ENCODE data around the gene FBXO45.
"Not testable (repeated sequence)": the region's sequence is repeated elsewhere in the genome, so short reads cannot be mapped to it uniquely, and the experiment has no call there.

The FBXO45 gene, protein sequence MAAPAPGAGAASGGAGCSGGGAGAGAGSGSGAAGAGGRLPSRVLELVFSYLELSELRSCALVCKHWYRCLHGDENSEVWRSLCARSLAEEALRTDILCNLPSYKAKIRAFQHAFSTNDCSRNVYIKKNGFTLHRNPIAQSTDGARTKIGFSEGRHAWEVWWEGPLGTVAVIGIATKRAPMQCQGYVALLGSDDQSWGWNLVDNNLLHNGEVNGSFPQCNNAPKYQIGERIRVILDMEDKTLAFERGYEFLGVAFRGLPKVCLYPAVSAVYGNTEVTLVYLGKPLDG

DNA sequence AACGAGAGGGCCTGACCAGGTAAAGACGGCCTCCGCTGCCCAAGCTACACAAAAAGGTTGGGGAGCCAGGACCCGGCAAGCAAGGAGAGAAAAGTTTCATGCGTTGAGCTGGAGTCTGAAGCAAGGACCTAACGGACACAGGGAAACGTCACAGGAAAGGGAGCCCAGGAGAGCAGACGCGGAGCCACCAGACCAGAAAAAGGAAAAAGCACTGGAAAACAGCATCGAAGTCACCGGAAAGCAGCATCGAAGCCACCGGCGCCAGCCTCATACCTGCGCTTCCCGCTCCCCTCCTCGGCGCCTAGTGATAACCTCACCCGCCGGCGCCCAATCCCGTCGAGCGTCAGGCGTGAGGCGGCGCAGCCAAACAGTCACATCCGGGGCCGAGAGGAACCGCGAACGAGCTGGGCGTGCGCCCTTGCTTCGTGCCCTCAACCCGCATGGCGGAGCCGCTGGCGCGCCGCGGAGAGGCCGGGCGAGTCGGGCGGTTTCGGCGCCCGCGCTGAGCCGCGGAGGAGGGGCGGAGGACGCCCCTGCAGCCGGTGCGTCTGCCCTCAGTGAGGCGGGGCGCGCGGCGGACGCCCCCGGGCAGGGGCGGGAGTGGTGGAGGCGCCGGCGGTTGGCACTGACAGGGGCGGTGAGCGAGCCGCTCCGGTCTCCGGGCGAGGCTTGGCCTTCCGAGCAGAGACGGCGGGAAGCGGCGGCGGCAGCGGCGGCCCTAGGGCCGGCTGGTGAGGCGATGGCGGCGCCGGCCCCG lies at the start of gene FBXO45, which contains the start of gene WDR53:
TSS of gene FBXO45 (plus strand) at position 415 of the 757 bp plus-strand sequence. CDS start at position 740, 325 bp downstream.
TSS of gene WDR53 (minus strand) at position 309 of the 757 bp plus-strand sequence. CDS start 7,079 bp downstream, outside the sequence.
- DNase-seq: peak; percentile 98

DNA sequence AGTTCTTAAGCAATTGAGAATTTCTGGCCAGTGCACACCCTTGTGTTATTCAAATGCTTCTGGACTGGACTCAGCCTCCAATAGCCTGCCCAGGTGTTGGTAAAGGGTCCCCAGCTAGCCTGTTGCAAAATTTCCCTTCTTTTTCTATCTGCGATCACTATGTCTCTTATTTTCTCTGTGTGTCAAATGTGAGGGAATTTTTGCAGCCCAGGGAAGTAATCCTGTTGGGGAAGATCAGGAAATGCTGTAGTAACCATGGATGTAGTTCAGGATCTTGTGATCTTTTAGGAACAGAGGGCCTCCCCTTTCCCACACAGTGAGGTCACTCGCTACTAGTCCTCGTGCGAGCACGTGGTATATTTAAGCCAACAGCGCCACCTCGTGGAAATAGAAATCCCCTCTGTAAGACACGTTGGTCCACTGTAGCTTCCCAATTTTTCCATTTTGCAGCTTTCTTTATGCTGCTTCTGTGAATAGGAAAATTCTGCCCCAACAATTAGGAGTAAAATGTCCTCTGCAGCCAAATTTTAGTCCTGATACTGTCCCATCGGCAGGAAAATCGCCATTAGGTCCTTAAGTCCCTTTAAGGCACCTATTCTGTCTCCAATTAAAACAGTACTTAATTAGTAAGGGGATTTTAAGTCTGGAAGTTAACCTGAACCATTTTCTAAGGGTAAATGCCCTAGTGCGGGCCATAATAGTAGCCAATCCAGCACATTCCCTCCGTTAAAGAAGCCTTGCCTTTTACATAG lies 49.3 kb upstream of the FBXO45 start:
- DNase-seq: peak; percentile 70

DNA sequence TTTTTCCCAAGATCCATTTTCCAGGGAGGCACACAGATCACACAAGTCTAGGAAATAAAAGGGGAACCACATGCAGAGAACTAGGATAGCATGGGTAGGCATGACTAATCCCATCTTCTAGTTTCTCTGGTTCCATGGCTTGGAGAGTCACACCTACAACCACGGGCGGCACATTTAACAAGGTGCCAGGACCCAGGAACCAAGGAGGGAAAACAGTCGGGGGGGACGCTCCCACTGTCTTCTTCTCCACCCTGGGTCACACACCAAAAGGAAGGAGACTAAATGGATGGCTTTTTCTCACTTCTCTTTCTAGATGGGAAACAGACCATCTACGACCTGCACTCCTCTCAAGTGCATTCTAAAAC lies 48.8 kb upstream of the FBXO45 start:
- DNase-seq: no peak

DNA sequence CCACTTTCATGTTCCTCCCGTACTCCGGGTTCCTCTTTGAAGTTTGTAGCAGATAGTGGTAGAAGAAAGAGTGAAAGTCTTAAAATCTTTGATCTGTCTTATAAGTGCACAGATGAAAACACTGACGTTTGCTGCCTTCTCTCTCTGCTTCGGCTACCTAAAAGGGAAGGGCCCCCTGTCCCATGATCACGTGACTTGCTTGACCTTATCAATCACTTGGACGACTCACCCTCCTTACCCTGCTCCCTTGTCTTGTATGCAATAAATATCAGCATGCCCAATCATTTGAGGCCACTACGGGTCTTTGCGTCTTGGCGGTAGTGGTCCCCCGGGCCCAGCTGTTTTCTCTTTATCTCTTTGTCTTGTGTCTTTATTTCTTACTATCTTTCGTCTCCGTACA lies 47.2 kb upstream of the FBXO45 start:
- not testable (repeated sequence) for DNase-seq

DNA sequence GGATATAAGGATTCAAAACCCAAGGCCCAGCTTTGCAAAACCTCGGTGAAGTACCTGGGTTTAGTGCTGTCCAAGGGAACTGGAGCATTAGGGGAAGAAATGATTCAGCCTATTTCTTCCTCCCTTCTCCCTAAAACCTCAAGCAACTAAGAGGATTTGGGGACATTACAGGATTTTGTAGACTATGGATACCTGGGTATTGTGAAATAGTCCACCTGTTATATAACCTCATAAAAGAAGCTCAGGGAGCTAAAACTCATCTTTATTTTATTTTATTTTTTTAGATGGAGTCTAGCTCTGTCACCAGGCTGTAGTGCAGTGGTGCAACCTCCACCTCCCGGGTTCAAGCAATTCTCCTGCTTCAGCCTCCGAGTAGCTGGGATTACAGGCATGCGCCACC lies 44.6 kb upstream of the FBXO45 start:
- no peak for DNase-seq

DNA sequence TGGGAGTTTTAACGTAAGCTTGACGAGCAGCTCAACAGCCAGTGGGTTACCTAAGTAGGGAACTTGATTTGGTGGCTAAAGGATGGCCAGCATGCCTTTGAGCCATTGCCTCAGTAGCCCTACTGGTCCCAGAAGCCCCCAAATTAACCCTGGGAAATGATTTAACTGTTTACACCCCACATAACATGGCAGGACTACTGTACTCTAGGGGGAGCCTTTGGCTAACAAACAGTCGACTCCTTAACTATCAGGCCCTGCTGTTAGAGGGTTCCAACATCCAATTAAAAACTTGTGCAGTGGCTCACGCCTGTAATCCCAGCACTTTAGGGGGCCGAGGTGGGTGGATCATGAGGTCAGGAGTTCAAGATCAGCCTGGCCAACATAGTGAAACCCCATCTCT lies 43.9 kb upstream of the FBXO45 start:
- DNase-seq: no peak

DNA sequence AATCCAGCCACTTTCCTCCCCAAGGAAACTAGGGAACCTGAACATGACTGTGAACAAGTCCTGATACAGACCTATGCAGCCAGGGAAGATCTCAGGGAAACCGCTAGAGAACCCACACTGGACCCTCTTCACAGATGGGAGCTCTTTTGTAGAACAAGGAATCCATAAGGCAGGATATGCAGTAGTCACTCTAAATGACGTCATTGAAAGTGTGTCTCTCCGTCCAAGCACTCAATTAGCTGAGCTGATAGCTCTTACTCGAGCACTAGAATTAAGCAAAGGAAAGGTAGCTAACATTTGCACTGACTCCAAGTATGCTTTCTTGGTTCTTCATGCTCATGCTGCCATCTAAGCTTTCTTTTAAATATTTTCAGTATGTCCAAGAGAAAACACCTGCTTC lies 43.3 kb upstream of the FBXO45 start:
- no peak for DNase-seq

DNA sequence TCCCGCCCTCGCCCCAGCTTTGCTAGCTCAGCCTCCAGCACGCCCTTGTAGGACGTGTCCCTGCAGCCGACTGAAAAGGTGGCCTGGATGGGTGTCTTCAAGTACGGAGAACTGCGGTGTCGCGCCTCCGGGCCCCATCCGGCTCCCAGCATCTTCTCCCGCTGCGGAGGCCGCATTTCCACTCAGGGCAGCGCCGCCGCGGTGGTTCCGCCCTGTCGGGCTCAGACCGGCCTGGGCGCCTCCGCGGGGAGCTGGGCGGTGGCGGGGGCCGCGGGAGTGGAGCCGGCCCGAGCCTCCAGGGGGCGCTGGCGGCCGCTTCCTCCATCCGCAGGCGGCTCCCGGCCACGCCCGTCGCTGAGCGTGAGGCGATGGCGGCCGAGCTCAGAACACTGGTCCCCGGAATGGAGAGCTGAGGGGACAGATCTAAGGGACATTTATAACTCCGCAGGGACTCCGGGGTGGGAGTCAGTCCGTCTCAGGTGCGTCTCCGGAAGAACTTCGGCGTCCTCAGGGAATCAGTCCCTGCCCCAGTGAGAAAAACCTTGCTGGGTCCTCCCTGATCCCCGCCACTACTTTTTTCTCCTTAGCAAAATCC lies 39.7 kb upstream of the FBXO45 start:
- DNase-seq: peak; percentile 92

DNA sequence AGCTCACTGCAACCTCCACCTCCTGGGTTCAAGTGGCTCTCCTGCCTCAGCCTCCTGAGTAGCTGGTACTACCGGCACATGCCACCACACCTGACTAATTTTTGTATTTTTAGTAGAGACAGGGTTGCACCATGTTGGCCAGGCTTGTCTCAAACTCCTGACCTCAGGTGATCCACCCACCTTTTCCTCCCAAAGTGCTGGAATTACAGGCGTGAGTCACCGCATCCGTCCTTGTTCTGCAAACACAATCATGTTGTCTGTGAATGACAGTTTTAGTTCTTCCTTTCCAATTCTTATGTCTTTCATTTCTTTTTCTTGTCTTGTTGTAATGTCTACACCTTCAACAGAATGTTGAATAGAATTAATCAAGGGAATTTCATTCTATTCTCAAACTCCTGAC lies 37.0 kb upstream of the FBXO45 start:
- DNase-seq: no peak

DNA sequence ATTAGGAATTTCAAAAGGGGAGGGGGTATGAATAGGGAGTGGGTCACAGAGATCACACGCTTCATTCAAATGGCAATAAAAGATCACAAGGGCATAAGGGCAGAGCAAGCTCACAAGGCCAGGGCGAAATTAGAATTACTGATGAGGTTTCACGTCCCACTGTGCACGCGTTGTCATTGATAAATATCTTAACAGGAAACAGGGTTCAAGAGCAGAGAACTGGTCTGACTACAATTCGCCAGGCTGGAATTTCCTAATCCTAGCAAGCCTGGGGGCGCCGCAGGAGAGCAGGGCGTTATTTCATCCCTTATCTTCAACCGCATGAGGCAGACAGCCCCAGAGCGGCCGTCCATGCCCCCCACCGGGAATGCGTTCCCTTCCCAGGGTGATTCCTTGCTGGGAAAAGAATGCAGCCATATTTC lies 35.2 kb upstream of the FBXO45 start:
- DNase-seq: no peak

DNA sequence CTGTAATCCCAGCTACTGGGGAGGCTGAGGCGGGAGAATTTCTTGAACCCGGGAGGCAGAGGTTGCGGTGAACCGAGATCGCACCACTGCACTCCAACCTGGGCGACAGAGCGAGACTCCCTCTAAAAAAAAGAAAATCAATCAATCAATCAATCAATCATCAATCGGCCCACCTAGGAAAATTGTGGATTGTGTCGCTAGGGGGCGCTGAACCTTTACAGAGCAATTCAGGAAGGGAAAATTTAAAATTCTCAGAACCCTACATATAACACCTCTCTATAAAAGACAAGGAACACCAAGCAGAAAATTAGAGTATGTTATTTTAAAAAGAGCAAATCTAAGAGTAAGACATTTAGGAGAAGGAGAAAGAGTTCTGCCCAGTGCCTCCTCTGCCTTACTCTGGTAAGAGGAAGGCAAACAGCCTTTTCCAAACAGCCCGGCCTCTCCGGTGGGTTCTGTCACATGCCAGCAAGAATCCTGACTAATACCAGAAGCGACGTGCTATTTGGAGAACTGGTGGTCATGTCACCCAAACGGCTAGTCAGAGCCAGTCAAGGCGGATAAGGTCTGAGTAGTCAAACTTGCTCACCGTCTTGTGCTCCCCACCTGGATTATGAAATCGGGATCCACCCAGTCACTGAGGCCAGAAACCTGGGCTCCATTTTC lies 31.0 kb upstream of the FBXO45 start:
- DNase-seq: peak; percentile 69

DNA sequence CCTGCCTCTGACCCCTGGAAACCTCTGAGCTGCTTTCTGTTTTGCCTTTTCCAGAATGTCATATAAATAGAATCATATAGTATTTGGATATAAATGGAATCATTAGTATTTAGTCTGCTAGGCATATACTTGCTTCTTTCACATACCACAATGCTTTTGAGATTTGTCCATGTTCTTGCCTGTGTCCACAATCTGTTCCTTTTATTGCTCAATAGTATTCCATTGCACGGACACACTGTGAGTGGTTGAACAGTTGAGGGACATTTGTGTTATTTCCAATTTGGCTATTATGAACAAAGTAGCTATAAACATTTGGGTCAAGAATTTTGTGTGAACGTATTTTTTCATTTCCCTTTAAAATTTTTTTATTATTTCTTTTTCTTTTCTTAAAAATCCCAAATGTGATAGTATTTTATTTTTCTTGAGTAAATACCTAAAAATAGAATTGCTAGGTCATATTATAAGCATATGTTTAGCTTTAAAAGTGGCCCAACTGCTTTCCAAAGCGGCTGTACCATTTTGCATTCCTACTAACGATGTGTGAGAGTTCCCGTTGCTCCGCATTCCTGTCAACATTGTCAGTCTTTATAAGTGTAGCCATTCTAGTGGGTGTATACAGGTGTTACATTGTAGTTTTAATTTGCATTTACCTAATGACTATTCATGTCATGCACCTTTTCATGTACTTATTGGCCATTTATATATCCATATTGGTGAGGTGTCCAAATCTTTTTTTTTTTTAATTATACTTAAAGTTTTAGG lies 26.6 kb upstream of the FBXO45 start:
- DNase-seq: no peak

DNA sequence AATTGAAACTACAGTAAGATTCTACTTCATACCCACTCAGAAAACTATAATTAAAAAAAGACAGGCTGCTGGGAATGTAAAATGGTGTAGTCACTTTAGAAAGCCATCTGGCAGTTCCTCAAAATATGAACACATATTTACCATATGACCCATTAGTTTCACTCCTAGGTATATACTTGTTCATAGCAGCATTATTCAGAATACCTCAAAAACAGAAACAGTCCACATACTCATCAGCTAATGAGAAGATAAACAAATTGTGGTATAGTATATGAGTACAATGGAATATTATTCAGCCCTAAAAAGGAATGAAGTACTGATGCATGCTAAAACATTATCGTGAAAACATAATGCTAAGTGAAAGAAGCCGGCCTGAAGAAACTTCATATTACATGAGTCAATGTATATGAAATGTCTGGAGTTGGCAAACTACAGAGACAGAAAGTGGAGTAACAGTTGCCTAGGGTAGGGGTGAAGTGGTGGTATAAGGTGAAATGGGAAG lies 23.9 kb upstream of the FBXO45 start:
- no peak for DNase-seq

DNA sequence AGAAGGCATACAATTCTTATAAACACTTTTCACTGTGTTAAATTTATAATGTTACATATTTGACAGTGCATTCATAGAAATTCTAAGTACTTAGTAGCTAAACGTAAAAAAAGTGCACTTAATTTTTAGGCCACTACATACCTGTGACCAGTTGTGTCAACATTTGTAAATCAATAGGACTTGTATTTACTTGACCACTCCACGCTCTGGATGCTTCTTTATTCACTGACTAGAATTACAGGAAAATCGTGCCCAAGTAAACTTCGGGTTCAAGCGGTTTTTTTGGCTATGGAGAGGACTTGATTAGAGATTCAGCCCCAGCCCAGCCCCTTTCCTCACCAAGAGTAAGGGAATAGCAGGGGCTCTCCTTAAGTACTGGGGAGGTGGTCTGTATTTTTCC lies 21.9 kb upstream of the FBXO45 start:
- DNase-seq: no peak

DNA sequence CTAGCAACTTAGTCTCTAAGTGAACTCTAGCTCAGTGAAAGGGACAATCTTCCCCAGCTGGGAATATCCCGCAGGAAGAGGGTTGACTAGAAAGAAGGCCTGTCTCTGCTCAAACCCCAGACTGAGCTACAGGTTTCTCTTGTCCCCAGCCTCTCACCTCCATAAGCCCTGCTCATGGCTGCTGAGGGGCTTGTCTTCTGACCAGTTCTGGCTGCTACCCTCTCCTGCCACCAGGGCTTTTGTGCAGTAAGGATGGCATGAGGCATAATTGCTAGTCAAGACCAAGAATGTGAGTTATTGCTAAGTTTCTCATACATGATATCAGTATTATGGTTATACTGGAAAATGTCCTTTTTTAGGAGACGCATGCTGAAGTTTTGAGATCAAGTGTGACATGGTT lies 21.4 kb upstream of the FBXO45 start:
- no peak for DNase-seq

DNA sequence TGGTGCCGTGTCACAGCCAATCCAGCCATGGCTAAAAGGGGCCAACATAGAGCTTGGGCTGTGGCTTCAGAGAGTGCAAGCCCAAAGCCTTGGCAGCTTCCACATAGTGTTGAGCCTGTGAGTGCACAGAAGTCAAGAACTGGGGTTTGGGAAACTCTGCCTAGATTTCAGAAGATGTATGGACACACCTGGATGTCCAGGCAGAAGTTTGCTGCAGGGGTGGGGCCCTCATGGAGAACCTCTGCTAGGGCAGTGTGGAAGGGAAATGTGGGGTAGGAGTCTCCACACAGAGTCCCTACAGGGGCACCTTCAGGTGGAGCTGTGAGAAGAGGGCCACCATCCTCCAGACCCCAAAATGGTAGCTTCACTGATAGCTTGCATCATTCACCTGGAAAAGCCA lies 19.1 kb upstream of the FBXO45 start:
- DNase-seq: not testable (repeated sequence)

DNA sequence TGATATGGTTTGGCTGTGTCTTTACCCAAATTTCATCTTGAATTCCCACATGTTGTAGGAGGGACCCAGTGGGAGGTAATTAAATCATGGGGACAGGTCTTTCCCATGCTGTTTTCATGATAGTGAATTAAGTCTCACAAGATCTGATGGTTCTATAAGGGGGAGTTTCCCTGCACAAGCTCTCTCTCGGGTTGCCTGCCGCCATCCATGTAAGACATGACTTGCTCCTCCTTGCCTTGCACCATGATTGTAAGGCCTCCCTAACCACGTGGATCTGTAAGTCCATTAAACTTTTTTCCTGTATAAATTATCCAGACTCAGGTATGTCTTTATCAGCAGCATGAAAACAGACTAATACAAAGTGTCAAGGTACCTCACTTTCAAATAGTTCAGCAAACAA lies 18.3 kb upstream of the FBXO45 start:
- DNase-seq: not testable (repeated sequence)

DNA sequence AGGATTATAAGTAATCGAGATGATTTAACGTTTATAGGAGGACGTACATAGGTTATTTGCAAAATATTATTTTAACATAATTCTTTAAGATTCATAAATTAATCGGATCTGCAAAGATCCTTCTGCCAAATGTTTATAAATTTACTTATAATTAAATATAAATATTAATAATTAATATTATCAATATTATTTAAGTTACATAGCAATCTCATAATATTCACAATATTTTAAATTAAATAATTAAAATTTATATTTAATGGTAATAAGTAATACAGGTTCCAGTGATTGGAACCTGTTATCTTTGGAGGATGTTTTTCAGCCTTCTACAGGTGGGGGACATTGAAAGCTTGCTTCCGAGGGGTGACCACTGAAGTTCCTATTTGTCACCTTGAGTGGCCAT lies 16.2 kb upstream of the FBXO45 start:
- no peak for DNase-seq

DNA sequence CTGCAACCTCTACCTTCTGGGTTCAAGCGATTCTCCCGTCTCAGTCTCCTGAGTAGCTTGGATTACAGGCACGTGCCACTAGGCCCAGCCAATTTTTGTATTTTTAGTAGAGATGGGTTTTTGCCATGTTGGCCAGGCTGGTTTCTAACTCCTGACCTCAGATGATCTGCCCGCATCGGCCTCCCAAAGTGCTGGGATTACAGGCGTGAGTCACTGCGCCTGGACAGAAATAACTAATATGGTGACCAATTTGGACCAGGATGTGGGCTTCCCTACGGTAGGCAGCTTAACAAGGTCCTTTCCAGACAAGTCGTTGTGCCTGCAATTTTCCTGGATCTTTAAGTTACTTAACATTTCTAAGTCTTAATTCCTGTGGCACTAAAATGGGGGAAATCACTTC lies 14.9 kb upstream of the FBXO45 start:
- DNase-seq: no peak

DNA sequence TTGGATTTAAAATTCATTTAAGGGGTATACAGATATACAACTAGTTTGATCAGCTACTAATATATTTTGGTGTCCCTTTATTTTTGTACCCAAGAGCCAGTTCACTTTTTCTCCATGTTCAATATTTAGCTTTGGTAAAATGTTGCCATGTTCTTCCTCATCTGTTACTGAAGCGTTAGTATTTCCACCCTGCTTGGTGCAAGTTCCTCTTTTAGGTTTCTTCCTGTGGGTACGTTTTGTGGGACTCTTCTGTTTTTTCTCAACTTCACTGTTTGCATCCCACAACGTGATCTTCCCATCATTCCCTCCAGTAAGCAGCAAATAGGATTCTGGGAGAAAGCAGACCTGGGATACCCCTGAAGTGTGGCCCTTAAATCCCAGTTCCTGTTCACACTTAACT lies 14.3 kb upstream of the FBXO45 start:
- DNase-seq: no peak

DNA sequence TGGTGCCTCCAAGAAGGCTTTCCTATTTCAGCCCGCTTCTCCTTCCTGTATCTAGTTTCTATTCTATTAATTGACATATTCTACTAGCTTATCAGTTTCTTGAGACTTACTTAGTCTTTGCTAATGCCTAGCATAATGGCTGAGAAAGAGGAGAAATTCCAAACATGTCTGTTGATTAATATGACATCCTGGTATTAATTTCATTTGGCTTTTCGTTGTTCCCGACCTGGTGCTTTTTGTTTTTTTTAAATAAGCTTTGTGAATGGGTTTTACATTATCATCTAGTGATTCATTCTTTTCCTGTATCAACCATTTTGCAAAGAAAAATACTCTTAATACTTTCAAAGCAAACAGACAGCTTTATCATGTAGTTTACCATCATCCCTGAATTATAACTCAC lies 13.2 kb upstream of the FBXO45 start:
- DNase-seq: no peak

DNA sequence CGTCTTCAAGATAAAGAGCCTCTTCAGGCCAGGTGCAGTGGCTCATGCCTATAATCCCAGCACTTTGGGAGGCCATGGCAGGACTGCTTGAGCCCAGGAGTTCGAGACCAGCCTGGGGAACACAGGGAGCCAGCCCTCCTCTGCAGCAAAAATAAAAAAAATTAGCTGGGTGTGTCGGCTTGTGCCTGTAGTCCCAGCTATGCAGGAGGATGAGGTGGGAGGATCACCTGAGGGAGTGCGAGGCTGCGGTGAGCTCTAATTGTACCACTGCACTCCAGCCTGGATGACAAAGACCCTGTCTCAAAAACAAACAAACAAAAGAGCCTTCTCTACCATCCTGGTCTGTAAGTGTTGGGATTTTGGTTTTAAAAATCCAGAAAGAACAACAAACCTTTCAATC lies 11.2 kb upstream of the FBXO45 start:
- DNase-seq: no peak
